GM11168 (cell line): Measurements from ENCODE around the gene OR4K15.
"Not testable (repeated sequence)": the region's sequence is repeated elsewhere in the genome, so short reads cannot be mapped to it uniquely, and the experiment has no call there.

Source experiments
- in situ Hi-C: fragments of 300-500 bp; cut with MboI; formaldehyde crosslinking; loops from one replicate; pipeline ENCODE4 v1.12.0; 2022; ENCODE audit warnings: low sequenced_read_pairs; ENCODE audit not compliant: unreplicated experiment

Gene OR4K15, protein sequence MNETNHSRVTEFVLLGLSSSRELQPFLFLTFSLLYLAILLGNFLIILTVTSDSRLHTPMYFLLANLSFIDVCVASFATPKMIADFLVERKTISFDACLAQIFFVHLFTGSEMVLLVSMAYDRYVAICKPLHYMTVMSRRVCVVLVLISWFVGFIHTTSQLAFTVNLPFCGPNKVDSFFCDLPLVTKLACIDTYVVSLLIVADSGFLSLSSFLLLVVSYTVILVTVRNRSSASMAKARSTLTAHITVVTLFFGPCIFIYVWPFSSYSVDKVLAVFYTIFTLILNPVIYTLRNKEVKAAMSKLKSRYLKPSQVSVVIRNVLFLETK

DNA sequence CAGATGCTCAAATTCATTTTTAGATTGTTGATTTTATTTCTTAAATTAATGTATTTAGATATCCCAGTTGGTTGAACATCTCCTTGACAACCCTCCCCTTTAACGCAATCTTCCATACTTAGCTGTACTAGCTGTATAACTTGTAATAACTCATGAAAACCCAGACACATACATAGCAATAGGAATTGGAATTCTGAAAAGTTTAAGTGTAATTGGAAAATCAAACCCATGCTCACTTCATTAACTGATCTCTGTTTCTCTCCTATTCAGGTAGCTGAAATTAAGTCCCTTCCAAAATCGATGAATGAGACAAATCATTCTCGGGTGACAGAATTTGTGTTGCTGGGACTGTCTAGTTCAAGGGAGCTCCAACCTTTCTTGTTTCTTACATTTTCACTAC, at the start of gene OR4K15:
OR4K15 (plus strand) TSS at position 301 of the 400 bp plus-strand sequence; CDS start at position 301, 0 bp downstream.
- in situ Hi-C loops, result no loop called here

DNA sequence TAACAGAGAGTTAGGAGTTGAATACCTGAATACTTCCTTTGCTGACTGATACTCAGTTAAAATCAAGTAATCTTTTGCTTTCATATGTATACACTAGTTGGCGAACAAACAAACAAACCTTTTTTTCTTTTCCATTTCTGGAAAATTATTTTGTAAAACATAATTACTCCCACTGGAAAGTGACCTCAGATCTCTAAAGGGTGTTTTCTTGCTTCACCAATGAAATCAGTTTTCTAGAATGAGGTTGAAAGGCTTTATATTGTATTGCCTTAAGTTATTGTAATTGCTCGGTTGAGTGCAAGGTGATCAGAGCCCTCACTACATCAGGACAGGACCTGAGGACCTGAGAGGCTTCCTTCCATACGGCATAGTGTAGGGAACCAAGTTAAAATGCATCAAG, 44.8 kb upstream of the OR4K15 start, which contains the start of gene OR4K1:
OR4K1 (plus strand) TSS at position 301 of the 400 bp plus-strand sequence. CDS start 4,750 bp downstream, outside the sequence.
- in situ Hi-C loops, result no loop called here

DNA sequence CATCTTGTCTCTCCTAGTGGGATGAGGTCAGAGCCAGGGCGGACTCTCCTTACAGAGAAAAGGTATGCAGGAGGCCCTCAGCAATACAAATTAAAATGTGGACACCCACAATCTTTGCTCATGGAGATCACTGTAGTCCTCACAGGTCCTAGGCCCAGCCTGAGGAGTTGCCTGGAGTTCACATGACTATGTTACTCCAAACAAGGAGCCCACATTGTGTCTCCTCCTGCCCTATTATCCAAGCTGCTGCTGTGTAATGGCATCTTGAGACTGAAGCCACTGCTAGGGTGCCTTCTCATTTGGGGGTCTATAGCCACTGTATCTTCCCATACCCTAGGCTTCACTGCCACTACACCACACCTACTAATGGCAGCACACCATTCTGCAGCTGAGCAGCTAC, 33.7 kb upstream of the OR4K15 start:
- in situ Hi-C loops, result no loop called here

DNA sequence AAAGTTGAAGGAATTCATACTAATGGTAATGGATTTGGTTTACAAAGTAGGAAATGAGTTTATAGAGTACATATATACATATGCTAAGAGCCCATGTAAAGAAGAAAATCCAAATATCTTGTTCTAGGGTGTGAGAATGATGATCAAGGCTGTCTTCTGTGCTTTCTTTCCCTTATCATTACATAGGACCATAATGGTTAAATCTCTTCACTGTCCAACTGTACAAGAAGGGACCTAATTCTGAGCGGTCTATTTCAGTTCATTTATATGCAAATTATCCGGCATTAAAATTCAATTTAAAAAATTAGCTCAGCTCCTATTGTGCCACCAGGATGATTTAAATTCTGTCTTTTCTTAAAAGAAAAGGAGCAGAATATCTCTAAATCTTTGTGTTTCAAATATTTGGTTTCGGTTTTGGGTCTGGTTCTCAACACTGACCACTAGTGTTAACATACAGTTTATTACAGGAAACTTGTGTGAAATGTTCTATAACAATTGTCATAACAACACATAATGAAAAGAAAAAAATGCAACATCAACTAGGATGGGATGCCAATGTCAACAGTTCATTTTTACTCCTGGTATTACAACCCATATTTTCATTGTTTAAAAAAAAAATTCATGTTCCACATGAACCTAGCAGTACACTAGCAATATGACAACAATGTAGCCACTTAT, 27.8 kb upstream of the OR4K15 start:
- in situ Hi-C loops, result no loop called here

DNA sequence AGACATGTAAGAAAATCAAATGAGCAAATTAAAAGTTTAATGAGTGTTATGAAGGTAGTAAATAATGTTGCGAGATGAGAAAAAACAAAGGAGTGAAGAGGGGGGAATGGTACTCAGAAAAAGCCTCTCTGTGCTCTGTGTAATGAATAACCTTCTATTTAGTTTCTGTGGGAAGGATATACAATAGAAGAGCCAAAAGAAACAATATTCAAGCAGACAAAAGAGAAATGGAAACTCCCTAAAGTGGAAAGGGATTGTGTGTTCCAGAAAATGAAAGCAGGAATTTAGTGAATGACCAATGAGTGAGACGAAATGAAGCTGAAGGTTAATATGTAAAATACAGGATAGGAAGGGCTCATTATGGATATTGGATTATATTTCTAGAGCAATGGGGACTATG, 26.2 kb upstream of the OR4K15 start:
- in situ Hi-C loops, result no loop called here

DNA sequence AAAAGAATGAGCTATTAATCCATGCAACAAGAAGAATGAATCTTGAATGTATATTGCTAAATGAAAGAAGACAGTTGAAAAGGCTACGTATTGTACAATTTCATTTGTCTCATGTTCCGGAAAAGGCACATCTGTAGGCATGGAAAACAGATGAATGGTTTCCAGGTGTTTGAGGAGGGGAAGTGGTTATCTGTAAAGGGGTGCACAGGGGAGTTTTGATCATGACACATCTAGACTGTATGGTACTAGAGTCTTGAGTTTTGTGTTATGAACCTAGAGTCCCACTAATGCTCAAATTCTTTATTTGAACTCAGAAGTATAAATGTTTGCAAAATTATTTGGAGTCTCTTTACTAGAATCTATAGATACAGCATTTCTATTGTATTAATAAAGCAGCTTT, 5.7 kb upstream of the OR4K15 start:
- in situ Hi-C loops, result not testable (repeated sequence)

DNA sequence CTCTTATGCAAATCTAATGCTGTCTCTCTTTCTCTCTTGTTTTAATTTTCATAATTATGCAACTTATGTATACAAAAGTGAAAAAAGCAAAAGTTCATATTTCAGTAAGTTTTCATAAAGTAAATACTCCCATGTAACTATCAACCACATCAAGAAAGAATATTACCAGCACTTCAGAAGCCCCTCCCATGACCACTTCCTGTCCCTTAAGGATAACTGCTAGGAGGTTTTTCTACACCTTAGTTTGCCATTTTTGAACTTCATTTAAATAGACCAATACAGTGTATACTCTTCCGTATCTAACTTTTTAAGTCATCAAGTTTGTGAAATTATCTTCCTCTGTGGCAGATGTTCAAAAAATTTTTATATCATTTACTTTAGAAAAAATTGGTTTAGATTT, 547 bp upstream of the OR4K15 start:
- in situ Hi-C loops, result no loop called here

DNA sequence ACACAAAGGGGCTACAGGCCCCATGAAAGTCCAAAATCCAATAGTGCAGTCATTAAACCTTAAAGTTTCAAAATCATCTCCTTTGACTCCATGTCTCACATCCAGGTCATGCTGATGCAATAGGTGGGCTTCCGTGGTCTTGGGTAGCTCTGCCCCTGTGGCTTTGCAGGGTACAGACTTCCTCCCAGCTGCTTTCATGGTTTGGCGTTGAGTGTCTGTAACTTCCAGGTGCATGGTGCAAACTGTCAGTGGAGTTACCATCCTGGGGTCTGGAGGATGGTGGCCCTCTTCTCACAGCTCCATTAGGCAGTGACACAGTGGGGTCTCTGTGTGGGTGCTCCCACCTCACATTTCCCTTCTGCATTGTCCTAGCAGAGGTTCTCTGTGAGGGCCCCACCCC, 18.0 kb downstream of the OR4K15 start:
- in situ Hi-C loops, result no loop called here

DNA sequence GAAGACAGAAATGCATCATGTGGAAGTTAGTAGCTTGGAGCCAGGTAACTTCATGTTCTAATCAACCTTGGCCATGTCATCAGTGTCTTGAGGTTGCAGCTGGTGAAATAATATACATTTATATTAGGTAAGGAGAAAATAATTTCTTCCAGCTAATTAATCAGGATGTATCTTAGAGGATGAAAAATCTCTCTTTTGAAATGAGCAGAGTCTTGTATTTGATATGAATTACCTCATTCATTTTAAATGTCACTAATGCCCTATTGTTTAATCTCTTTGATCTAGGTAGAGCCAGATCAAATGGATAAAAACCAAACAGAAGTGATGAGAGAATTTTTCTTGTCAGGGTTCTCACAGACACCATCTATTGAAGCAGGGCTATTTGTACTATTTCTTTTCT, 26.5 kb downstream of the OR4K15 start, which contains the start of gene OR4Q2:
OR4Q2 (plus strand) TSS at position 301 of the 400 bp plus-strand sequence.
- in situ Hi-C loops, result no loop called here

DNA sequence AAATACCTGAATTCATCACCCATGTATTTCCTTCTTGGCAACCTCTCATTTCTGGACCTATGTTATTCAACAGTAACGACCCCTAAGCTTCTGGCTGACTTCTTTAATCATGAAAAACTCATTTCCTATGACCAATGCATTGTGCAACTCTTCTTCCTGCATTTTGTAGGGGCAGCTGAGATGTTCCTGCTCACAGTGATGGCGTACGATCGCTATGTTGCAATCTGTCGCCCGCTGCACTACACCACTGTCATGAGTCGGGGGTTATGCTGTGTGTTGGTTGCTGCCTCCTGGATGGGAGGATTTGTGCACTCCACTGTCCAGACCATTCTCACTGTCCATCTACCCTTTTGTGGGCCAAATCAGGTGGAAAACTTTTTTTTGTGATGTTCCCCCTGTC, 26.9 kb downstream of the OR4K15 start:
- in situ Hi-C loops, result no loop called here

DNA sequence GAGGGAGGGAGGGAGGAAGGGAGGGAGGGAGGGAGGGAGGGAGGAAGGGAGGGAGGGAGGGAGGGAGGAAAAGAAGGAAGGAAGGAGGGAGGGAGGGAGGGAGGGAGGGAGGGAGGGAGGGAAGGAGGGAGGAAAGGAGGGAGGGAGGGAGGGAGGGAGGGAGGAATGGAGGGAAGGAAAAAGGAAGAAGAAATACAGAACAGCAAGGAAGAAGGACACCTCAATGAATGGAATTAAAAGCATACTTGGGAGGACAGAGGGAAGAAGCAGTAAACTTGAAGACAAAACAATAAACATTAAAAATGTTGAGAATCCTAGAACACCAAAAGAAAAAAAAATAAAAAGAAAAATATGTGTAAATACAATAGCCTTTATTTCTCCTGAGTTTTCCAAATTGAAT, 32.8 kb downstream of the OR4K15 start:
- in situ Hi-C loops, result no loop called here

DNA sequence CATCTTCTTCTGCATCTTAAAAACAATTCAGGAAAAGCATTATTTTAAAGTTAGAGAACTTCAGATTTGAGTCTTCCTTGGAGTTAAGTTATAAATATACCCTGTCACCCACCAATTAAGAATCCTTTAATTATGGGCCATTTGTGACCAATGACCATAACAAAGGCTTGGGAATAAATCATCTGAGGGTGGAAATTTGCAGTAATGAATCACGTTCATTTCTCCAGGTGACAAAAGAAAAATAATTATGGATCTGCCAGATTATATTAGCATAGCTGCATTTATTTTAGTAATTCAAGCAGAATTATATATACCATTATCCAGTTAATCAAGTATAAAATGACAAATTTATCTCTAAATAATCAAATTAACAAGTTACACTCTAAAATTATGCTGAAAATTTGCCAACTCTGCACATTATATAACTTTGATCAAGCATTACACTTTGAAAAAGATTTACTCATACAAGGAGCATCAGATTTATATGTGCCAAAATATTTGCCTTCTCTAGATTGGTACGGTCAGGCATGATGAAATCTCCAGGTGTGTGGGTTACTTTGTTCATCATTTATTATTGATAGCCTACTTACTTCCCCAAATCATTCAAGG, 44.0 kb downstream of the OR4K15 start, which contains the start of gene OR4K14:
OR4K14 (minus strand) TSS at position 51 of the 609 bp plus-strand sequence. CDS start 4,114 bp downstream, outside the sequence.
- in situ Hi-C loops, result no loop called here
